Measurements from ENCODE around the gene USP4. TPM values are rescaled to one million over a fixed set of nuclear protein-coding genes. Genes with fewer than 3 reads are reported as not detected.

Gene USP4
- total RNA-seq, 1 donor: 28.9 TPM

DNA sequence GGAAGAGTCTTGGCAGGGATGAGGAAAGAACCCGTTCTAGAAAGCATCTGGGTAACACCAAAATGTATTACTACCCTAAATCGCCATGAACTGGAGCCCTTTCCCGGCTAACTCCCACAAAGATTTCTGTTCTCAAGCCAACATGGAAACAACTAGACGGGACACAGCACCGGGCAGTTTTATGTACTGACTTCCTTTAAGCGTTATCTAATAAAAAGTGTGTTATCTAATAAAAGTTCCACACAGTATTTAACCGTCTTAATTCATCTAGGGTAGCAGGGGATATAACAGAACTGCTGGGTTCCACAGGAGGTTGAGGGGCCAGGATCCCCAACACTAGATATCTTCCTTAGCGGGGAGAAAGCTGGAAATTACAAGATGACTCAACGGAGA, 62.5 kb downstream of the USP4 start:
- TF ChIP-seq CTCF (IDR thresholded peaks at IDR 0.05; ENCODE audit: insufficient read depth, low read length): no peak
- peak; percentile 51 for DNase-seq (ENCODE audit: low read depth)

DNA sequence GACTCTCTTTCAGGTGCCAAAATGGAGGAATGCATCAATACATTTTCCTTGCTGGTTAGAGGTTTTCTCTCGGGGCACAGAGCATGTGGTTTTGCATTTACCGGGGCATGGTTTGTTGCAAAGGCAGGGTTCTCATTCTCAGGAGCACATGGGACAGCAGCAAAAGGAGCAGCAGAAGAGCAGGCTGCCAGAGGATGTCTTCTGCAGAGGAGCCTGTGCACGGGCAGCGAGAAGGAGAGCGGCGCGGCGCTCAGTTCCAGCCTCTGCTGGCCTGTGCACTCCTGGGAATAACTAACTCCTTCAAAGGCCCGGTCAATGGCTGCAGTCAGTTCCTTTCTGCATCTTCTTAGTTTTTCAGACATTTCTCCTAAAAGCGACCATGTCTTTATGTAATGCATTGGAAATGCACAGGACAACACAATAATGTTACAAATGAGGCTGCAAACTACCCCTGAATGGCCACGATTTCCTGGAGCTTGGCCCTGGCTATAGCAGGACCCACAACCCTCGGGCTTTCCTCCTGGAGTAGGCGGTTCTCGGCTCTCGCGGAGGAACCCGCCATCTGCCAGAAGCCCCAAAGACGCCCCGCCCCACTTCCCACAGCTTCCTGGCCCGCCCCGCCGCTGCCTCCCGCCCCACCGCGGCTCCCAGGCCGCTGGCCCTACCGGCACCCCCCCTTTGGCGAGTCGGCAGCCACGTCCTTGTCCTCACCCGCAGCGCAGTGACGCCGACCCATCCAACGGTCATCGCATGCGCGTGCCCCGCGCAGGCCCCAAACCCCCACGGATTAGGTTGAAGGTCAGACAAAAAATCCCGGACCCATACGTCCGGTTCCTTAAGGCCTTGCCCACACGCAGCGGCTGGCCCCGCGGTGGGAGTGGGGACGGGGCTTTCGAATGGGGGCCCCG, 63.1 kb downstream of the USP4 start, which contains the start of gene C3orf62:
TSS of gene C3orf62 (minus strand) at position 758 of the 908 bp plus-strand sequence. CDS start at position 398, 360 bp downstream.
- H3K4me3 ChIP-seq (ENCODE audit: low read depth, low read length): peak within 1 kb of the TSS; percentile 64
- TF ChIP-seq CTCF (IDR thresholded peaks at IDR 0.05; ENCODE audit: insufficient read depth, low read length): no peak
- DNase-seq (ENCODE audit: low read depth): peak; percentile 79

More for the DNA sequence above, 62.5 kb downstream of the USP4 start:
- H3K4me3 ChIP-seq (ENCODE audit: low read depth, low read length): peak overlapping the region; percentile 64

- H3K4me3 ChIP-seq (ENCODE audit: low read depth, low read length): no peak overlapping the region
- TF ChIP-seq CTCF (IDR thresholded peaks at IDR 0.05; ENCODE audit: insufficient read depth, low read length): no peak
- DNase-seq (ENCODE audit: low read depth): no peak
Observed at GRCh38 chr3:49273825-49274532, 65.9 kb downstream of the USP4 start.

DNA sequence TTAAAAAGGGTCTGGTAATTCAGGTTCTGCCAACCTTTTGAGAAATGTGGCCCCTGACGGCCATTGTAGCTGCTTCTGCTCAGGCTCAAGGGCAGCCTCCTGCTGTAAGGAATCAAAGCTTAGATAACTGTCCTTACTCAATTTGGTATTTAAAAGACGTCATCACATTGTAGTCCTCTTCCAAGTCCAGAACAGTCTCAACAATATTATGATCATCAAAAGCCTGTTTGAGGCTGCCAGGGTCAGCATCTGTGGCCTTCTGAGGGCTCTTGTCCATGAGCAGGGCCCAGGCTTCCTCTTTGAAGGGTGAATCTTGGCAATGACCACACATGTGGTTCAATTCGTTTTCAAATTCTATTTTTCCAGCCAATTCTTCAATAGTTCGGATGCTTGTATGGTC, 68.8 kb downstream of the USP4 start:
- no peak overlapping the region for H3K4me3 ChIP-seq (ENCODE audit: low read depth, low read length)
- no peak for TF ChIP-seq CTCF (IDR thresholded peaks at IDR 0.05; ENCODE audit: insufficient read depth, low read length)
- DNase-seq (ENCODE audit: low read depth): peak; percentile 17

DNA sequence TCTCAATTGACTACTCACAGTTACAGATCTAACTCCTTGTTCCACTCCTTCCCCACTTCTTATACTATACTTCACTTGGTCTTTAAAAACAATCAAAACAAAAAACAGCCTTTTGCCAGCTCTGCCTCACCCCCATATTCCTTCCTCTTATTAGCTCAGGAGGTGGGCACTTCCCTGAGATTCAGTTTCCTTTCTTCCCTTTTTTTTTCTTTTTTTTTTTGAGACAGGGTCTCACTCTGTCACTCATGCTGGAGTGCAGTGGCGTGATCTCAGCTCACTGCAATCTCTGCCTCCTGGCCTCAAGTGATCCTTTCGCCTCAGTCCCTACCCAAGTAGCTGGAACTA, 69.7 kb downstream of the USP4 start:
- no peak overlapping the region for H3K4me3 ChIP-seq (ENCODE audit: low read depth, low read length)
- no peak for TF ChIP-seq CTCF (IDR thresholded peaks at IDR 0.05; ENCODE audit: insufficient read depth, low read length)
- no peak for DNase-seq (ENCODE audit: low read depth)

- no peak for DNase-seq (ENCODE audit: low read depth)
- no peak for TF ChIP-seq CTCF (IDR thresholded peaks at IDR 0.05; ENCODE audit: insufficient read depth, low read length)
- no peak overlapping the region for H3K4me3 ChIP-seq (ENCODE audit: low read depth, low read length)
Observed at GRCh38 chr3:49269443-49270155, 70.3 kb downstream of the USP4 start.

All from fibroblast of the aortic adventitia (primary cell).